A549 (cell line): Measurements from ENCODE around the gene FBXO11. TPM values are rescaled to one million over a fixed set of nuclear protein-coding genes. Genes with fewer than 3 reads are reported as not detected.

ENCODE experiments used
- ATAC-seq, 2 experiments: fragments of 200-7000 bp in 1 of 2; fragments of >200 bp in 1 of 2; cut with Nextera tagmentation in 1 of 2; cut with Tn5 transposase in 1 of 2; 3 replicates each; pipeline versions ENCODE4 v1.8.0 to v1.9.1; 2018 to 2020; ENCODE audit warnings: mild to moderate bottlenecking in 1 of 2, moderate library complexity in 1 of 2
- CTCF ChIA-PET: fragments of 300-600 bp; sonication (Branson Sonifier 250); formaldehyde crosslinking; extraction: SDS; loops from one replicate; lab custom pipeline; 2021; ENCODE audit warnings: antibody characterized with exemption, inconsistent platforms; lab: Yijun Ruan, JAX
- POLR2A ChIA-PET: fragments of 350-600 bp; formaldehyde crosslinking; extraction: SDS; loops from one replicate; lab custom pipeline; 2021; ENCODE audit warnings: antibody characterized with exemption, inconsistent platforms; lab: Yijun Ruan, JAX
- DNase-seq, 2 experiments: peaks; one replicate each; pipeline versions ENCODE4 v3.0.0 to v3.0.0-alpha.2; 2011 to 2016; ENCODE audit warnings: low read depth in 1 of 2, low spot score in 1 of 2
- FAIRE-seq: peaks from 2 replicates; lab custom pipeline; 2011; peaks lifted over from hg19 to GRCh38; lab: Jason Lieb, UNC
- H3K27ac ChIP-seq, 2 experiments: fragments of >200 bp; sonication (Bioruptor Twin); formaldehyde crosslinking; 3 replicates each; pipeline ENCODE4 v1.5.1; 2016 to 2017
- H3K4me1 ChIP-seq: fragments of >200 bp; sonication (Bioruptor Twin); formaldehyde crosslinking; 3 replicates; pipeline ENCODE4 v1.6.1; 2016
- H3K4me2 ChIP-seq: fragments of >200 bp; sonication (Bioruptor Twin); formaldehyde crosslinking; 3 replicates; pipeline ENCODE4 v1.6.1; 2016
- H3K4me3 ChIP-seq: fragments of >200 bp; sonication (Bioruptor Twin); formaldehyde crosslinking; 3 replicates; pipeline ENCODE4 v1.5.1; 2016
- H3K9me3 ChIP-seq: fragments of >200 bp; sonication (Bioruptor Twin); formaldehyde crosslinking; 3 replicates; pipeline ENCODE4 v1.6.1; 2016
- BHLHE40 ChIP-seq: IDR thresholded peaks from 2 replicates; pipeline ENCODE4 v1.6.1; 2012; ENCODE audit warnings: low read depth, low read length, inconsistent platforms
- CBX2 ChIP-seq: fragments of 200-600 bp; sonication (generic); IDR thresholded peaks from 2 replicates; pipeline ENCODE4 v1.6.1; 2016; ENCODE audit warnings: low read depth, mild to moderate bottlenecking, borderline replicate concordance
- CEBPB ChIP-seq, 2 experiments: fragments of >200 bp in 1 of 2; sonication (Bioruptor Twin) in 1 of 2; formaldehyde crosslinking in 1 of 2; IDR thresholded peaks; 2 replicates each; pipeline ENCODE4 v1.6.1; 2012 to 2016
- CTCF ChIP-seq: fragments of >200 bp; sonication (Bioruptor Twin); formaldehyde crosslinking; IDR thresholded peaks from 3 replicates; pipeline ENCODE4 v1.5.1; 2016
- EHF ChIP-seq: fragments of 250-450 bp; sonication (Bioruptor Pico); IDR thresholded peaks from 2 replicates; pipeline ENCODE4 v1.5.0; 2020; ENCODE audit warnings: mild to moderate bottlenecking
- EHMT2 ChIP-seq: fragments of 200-600 bp; sonication (generic); IDR thresholded peaks from 2 replicates; pipeline ENCODE4 v1.6.1; 2016; ENCODE audit warnings: antibody characterized with exemption, low read depth, mild to moderate bottlenecking, moderate library complexity
- FOSB ChIP-seq: fragments of 250-450 bp; sonication (Bioruptor Pico); IDR thresholded peaks from 2 replicates; pipeline ENCODE4 v1.5.0; 2020; ENCODE audit warnings: mild to moderate bottlenecking, moderate library complexity
- FOXS1 ChIP-seq: fragments of 250-450 bp; sonication (Bioruptor Pico); IDR thresholded peaks from 2 replicates; pipeline ENCODE4 v1.5.0; 2020; ENCODE audit warnings: mild to moderate bottlenecking, moderate library complexity
- HDAC2 ChIP-seq: fragments of 200-600 bp; sonication (generic); IDR thresholded peaks from 2 replicates; pipeline ENCODE4 v1.6.1; 2016
- HES2 ChIP-seq: fragments of >200 bp; sonication (Bioruptor Twin); formaldehyde crosslinking; IDR thresholded peaks from 2 replicates; pipeline ENCODE4 v1.6.1; 2016
- HEYL ChIP-seq: fragments of 250-450 bp; sonication (Bioruptor Pico); IDR thresholded peaks from 2 replicates; pipeline ENCODE4 v1.8.0; 2021; ENCODE audit warnings: mild to moderate bottlenecking, moderate library complexity
- HMGXB4 ChIP-seq: fragments of 250-450 bp; sonication (Bioruptor Pico); IDR thresholded peaks from 2 replicates; pipeline ENCODE4 v1.5.0; 2021; ENCODE audit warnings: mild to moderate bottlenecking, moderate library complexity, borderline replicate concordance
- HOXA7 ChIP-seq: fragments of 250-450 bp; sonication (Bioruptor Pico); IDR thresholded peaks from 2 replicates; pipeline ENCODE4 v1.5.0; 2020; ENCODE audit warnings: mild to moderate bottlenecking, moderate library complexity
- HOXB13 ChIP-seq: fragments of 250-450 bp; sonication (Bioruptor Pico); IDR thresholded peaks from 2 replicates; pipeline ENCODE4 v1.5.0; 2020; ENCODE audit warnings: low read depth, mild to moderate bottlenecking, moderate library complexity
- JUN ChIP-seq, 2 experiments: fragments of >200 bp; sonication (Bioruptor Twin); formaldehyde crosslinking; IDR thresholded peaks; 2 replicates in 1 of 2; 3 replicates in 1 of 2; pipeline ENCODE4 v1.6.1; 2016 to 2017
- JUNB ChIP-seq: fragments of >200 bp; sonication (Bioruptor Twin); formaldehyde crosslinking; IDR thresholded peaks from 2 replicates; pipeline ENCODE4 v1.6.1; 2016
- KDM1A ChIP-seq: fragments of 200-600 bp; sonication (generic); IDR thresholded peaks from 2 replicates; pipeline ENCODE4 v1.6.1; 2016; ENCODE audit warnings: low read depth, mild to moderate bottlenecking
- MAFK ChIP-seq: fragments of 450-650 bp; IDR thresholded peaks from 2 replicates; pipeline ENCODE4 v1.6.1; 2014; ENCODE audit not compliant: partially characterized antibody
- NPAS2 ChIP-seq: fragments of 250-450 bp; sonication (Bioruptor Pico); IDR thresholded peaks from 2 replicates; pipeline ENCODE4 v1.8.0; 2022; ENCODE audit warnings: mild to moderate bottlenecking, moderate library complexity, borderline replicate concordance
- PHF8 ChIP-seq: fragments of 200-600 bp; sonication (generic); IDR thresholded peaks from 2 replicates; pipeline ENCODE4 v1.6.1; 2016; ENCODE audit warnings: low read depth, mild to moderate bottlenecking, antibody characterized with exemption, moderate library complexity, borderline replicate concordance
- POLR2A ChIP-seq: IDR thresholded peaks from 2 replicates; pipeline ENCODE4 v1.6.1; 2012; ENCODE audit warnings: mild to moderate bottlenecking, low read length
- RARB ChIP-seq: fragments of 250-450 bp; sonication (Bioruptor Pico); IDR thresholded peaks from 2 replicates; pipeline ENCODE4 v1.8.0; 2021; ENCODE audit warnings: mild to moderate bottlenecking, moderate library complexity
- RCOR1 ChIP-seq: fragments of 150-350 bp; IDR thresholded peaks from 2 replicates; pipeline ENCODE4 v1.6.1; 2014; ENCODE audit warnings: antibody characterized with exemption, low read length, low read depth
- RFX5 ChIP-seq: fragments of 450-650 bp; IDR thresholded peaks from 2 replicates; pipeline ENCODE4 v1.7.1; 2014; ENCODE audit warnings: antibody characterized with exemption, mild to moderate bottlenecking, moderate library complexity
- RNF2 ChIP-seq: fragments of 200-600 bp; sonication (generic); IDR thresholded peaks from 2 replicates; pipeline ENCODE4 v1.6.1; 2016; ENCODE audit warnings: low read depth, mild to moderate bottlenecking, antibody characterized with exemption, moderate library complexity, borderline replicate concordance
- SREBF2 ChIP-seq: fragments of 450-650 bp; IDR thresholded peaks from 2 replicates; pipeline ENCODE4 v1.6.1; 2014; ENCODE audit warnings: mild to moderate bottlenecking, moderate library complexity
- TFCP2L1 ChIP-seq: fragments of 250-450 bp; sonication (Bioruptor Pico); IDR thresholded peaks from 2 replicates; pipeline ENCODE4 v1.5.0; 2021; ENCODE audit warnings: mild to moderate bottlenecking
- ZFP36 ChIP-seq: fragments of 450-650 bp; IDR thresholded peaks from 2 replicates; pipeline ENCODE4 v1.6.1; 2014; ENCODE audit warnings: borderline replicate concordance; ENCODE audit not compliant: partially characterized antibody
- WGBS: methylation state at CpG from one replicate; pipeline ENCODE4 v1.1.6; 2017; ENCODE audit errors: missing lambda C conversion rate; 5-methylcytosine and 5-hydroxymethylcytosine counted together
- polyA plus RNA-seq, 4 experiments: library from polyadenylated mRNA; depleted of rRNA in 3 of 4; stranded (reverse); fragments of >200 nt; fragmentation: RNase III in 1 of 4; extraction: RNeasy Plus Mini Kit Qiagen cat#74134 plus additional on column Dnase treatment in 1 of 4; gene quantifications; 2 replicates in 3 of 4; 3 replicates in 1 of 4; pipeline ENCODE4 v1.2.3, GENCODE V29; 2011 to 2017
- TF ChIP-seq, protein P1 (sequence below): fragments of 450-650 bp; IDR thresholded peaks from 2 replicates; pipeline ENCODE4 v1.6.1; 2014; ENCODE audit warnings: antibody characterized with exemption
- TF ChIP-seq, protein P2 (sequence below): IDR thresholded peaks from 2 replicates; pipeline ENCODE4 v1.6.1; 2012

The FBXO11 gene
- polyA plus RNA-seq, 2 of the 4 experiments (the other 2 are of a cell fraction), result 51.1 to 61.4 TPM

GRCh38 chr2:47747878-47748277, 158.4 kb downstream of the FBXO11 start:
- no peak overlapping the region for H3K4me2 ChIP-seq
- H3K4me3 ChIP-seq, result no peak overlapping the region
- H3K9me3 ChIP-seq, result no peaks in the 10 kb centered on the region
- no peaks in the 10 kb centered on the region for H3K4me1 ChIP-seq
- TF ChIP-seq CEBPB (IDR thresholded peaks at IDR 0.05), result no peak
- TF ChIP-seq HES2, result no peak
- no peak for TF ChIP-seq HEYL
- no peak for TF ChIP-seq POLR2A
- TF ChIP-seq ZFP36, result no peak
- TF ChIP-seq BHLHE40, result no peak
- TF ChIP-seq RARB (CRISPR knock-in tag), result no peak
- TF ChIP-seq EHMT2, result no peak
- no peak for TF ChIP-seq HOXA7
- no peak for TF ChIP-seq FOXS1 (CRISPR knock-in tag)
- no peak for TF ChIP-seq PHF8
- no peak for TF ChIP-seq RFX5
- no peak for TF ChIP-seq HMGXB4 (CRISPR knock-in tag)
- TF ChIP-seq HDAC2, result no peak
- TF ChIP-seq SREBF2, result no peak
- TF ChIP-seq EHF (CRISPR knock-in tag), result no peak
- no peak for TF ChIP-seq RNF2
- TF ChIP-seq TFCP2L1 (CRISPR knock-in tag), result no peak
- TF ChIP-seq NPAS2 (CRISPR knock-in tag), result no peak
- TF ChIP-seq, all 56 proteins: peak for 0
- ATAC-seq (no peak), FAIRE-seq (no peak), DNase-seq (no peak)
- no peak overlapping the region for H3K27ac ChIP-seq
- POLR2A ChIA-PET, result no interaction called here
- CTCF ChIA-PET, result interaction anchor here (0.8 to 1.9 kb wide), 4 partner anchors 13 to 311 kb away, joined by 3 to 8 read pairs (median 4); no protein-coding TSS in a partner anchor
- WGBS, result 41% methylated on average over 4 of the region's 4 CpGs

DNA sequence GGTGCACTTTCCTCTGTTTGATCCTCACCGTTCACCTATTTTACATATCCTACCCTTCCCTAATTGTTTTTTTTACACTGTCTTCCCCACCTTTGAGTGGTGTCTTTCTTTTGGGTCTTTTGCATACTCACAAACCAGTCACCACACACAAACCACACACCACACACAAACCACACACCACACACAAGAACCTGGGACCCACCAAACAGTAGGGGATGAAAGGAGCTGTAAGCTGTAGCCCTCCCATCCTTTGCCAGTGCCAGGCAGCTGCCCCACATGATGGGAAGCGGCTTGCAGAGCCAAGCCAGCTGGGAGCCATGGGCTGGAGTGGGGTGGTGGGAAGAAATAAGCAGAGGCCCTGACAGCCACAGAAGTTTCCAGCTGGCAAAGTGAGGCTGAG, 162.2 kb downstream of the FBXO11 start:
- DNase-seq (no peak), FAIRE-seq (no peak), ATAC-seq (no peak)
- ChIA-PET POLR2A (no interaction called here), CTCF (interaction anchor here (1.1 to 3.8 kb wide), 2 partner anchors 9 to 24 kb away, joined by 3 to 13 read pairs; no protein-coding TSS in a partner anchor)
- Histone ChIP-seq H3K27ac (no peak overlapping the region), H3K4me3 (no peak overlapping the region), H3K9me3 (no peaks in the 10 kb centered on the region), H3K4me2 (no peak overlapping the region), H3K4me1 (no peaks in the 10 kb centered on the region)
- no peak for TF ChIP-seq HDAC2
- no peak for TF ChIP-seq HOXB13
- TF ChIP-seq PHF8, result no peak
- TF ChIP-seq MAFK, result no peak
- TF ChIP-seq CBX2, result no peak
- no peak for TF ChIP-seq FOSB (CRISPR knock-in tag)
- TF ChIP-seq RCOR1, result no peak
- TF ChIP-seq CTCF, result no peak
- no peak for TF ChIP-seq KDM1A
- TF ChIP-seq JUN (IDR thresholded peaks at IDR 0.05), result no peak
- no peak for TF ChIP-seq EHMT2
- TF ChIP-seq HMGXB4 (CRISPR knock-in tag), result no peak
- TF ChIP-seq JUNB, result no peak
- TF ChIP-seq, protein P1, sequence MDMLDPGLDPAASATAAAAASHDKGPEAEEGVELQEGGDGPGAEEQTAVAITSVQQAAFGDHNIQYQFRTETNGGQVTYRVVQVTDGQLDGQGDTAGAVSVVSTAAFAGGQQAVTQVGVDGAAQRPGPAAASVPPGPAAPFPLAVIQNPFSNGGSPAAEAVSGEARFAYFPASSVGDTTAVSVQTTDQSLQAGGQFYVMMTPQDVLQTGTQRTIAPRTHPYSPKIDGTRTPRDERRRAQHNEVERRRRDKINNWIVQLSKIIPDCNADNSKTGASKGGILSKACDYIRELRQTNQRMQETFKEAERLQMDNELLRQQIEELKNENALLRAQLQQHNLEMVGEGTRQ, result no peak
- TF ChIP-seq, protein P2, sequence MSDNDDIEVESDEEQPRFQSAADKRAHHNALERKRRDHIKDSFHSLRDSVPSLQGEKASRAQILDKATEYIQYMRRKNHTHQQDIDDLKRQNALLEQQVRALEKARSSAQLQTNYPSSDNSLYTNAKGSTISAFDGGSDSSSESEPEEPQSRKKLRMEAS, result no peak
- 69% methylated on average over 2 of the region's 2 CpGs for WGBS
